Transverse colon (tissue), 3 donors: ENCODE data around the gene MSL1.

Source experiments
- EP300 ChIP-seq: sonication (generic); formaldehyde crosslinking; IDR thresholded peaks from one replicate; pipeline ENCODE4 v1.6.1; 2017; ENCODE audit warnings: antibody characterized with exemption, low read depth
- POLR2A ChIP-seq: fragments of 450-650 bp; IDR thresholded peaks from one replicate; pipeline ENCODE4 v1.6.1; 2016; ENCODE audit warnings: antibody characterized with exemption, mild to moderate bottlenecking, moderate library complexity
- TF ChIP-seq, protein P1 (sequence below), 5 experiments: fragments of 200-600 bp in 3 of 5; fragments of 450-650 bp in 2 of 5; sonication (generic) in 3 of 5; IDR thresholded peaks; 1 replicate in 2 of 5; 2 replicates in 3 of 5; pipeline ENCODE4 v1.5.1; 2016 to 2017; ENCODE audit warnings: antibody characterized with exemption in 5 of 5, inconsistent platforms in 3 of 5, mild to moderate bottlenecking in 2 of 5, moderate library complexity in 1 of 5

DNA sequence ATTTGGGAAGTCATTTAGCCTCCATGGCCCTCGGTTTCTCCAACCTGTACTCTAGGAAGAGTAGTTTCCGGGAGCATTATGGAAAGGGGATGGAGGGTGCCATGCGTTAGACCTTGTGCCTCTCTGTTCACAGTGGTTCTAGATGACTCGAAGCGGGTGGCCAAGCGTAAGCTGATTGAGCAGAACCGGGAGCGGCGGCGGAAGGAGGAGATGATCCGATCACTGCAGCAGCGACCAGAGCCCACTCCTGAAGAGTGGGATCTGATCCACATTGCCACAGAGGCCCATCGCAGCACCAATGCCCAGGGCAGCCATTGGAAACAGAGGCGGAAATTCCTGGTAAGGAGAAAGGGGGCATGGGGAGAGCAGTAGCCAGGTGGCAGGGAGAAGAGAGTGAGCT, 37.3 kb upstream of the MSL1 start:
- TF ChIP-seq, protein P1, sequence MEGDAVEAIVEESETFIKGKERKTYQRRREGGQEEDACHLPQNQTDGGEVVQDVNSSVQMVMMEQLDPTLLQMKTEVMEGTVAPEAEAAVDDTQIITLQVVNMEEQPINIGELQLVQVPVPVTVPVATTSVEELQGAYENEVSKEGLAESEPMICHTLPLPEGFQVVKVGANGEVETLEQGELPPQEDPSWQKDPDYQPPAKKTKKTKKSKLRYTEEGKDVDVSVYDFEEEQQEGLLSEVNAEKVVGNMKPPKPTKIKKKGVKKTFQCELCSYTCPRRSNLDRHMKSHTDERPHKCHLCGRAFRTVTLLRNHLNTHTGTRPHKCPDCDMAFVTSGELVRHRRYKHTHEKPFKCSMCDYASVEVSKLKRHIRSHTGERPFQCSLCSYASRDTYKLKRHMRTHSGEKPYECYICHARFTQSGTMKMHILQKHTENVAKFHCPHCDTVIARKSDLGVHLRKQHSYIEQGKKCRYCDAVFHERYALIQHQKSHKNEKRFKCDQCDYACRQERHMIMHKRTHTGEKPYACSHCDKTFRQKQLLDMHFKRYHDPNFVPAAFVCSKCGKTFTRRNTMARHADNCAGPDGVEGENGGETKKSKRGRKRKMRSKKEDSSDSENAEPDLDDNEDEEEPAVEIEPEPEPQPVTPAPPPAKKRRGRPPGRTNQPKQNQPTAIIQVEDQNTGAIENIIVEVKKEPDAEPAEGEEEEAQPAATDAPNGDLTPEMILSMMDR (IDR thresholded peaks at IDR 0.05): no peak
- TF ChIP-seq POLR2A (no peak), EP300 (no peak)
